ENCODE results near the gene MLF2.

The MLF2 gene

GRCh38 chr12:6778574-6779550, 25.9 kb upstream of the MLF2 start:
- peak; percentile 98 for DNase-seq (ENCODE audit: low spot score)

- peak; percentile 74 for DNase-seq (ENCODE audit: low spot score)
These were observed 25.3 kb upstream of the MLF2 start for GRCh38 chr12:6778217-6778573.

GRCh38 chr12:6777386-6777785, 24.4 kb upstream of the MLF2 start:
- no peak for DNase-seq (ENCODE audit: low spot score)

- DNase-seq (ENCODE audit: low spot score): no peak
These were observed 22.5 kb upstream of the MLF2 start for GRCh38 chr12:6775185-6776174.

- no peak for DNase-seq (ENCODE audit: low spot score)
These were observed 21.6 kb upstream of the MLF2 start for GRCh38 chr12:6774499-6775062.

- DNase-seq (ENCODE audit: low spot score): no peak
These were observed 20.8 kb upstream of the MLF2 start for GRCh38 chr12:6773590-6774351.

- DNase-seq (ENCODE audit: low spot score): no peak
These were observed 20.0 kb upstream of the MLF2 start for GRCh38 chr12:6772726-6773589.

- DNase-seq (ENCODE audit: low spot score): no peak
These were observed 19.4 kb upstream of the MLF2 start, which contains the start of gene LAG3 for GRCh38 chr12:6772331-6772695. Gene LAG3 (plus strand): TSS chr12:6772520. CDS start chr12:6772853, 333 bp downstream.

GRCh38 chr12:6771509-6772330, 18.8 kb upstream of the MLF2 start:
- no peak for DNase-seq (ENCODE audit: low spot score)

- peak; percentile 51 for DNase-seq (ENCODE audit: low spot score)
These were observed 18.2 kb upstream of the MLF2 start for GRCh38 chr12:6771091-6771495.

GRCh38 chr12:6770600-6770999, 17.7 kb upstream of the MLF2 start:
- no peak for DNase-seq (ENCODE audit: low spot score)

- DNase-seq (ENCODE audit: low spot score): no peak
These were observed 17.2 kb upstream of the MLF2 start for GRCh38 chr12:6770094-6770493.

GRCh38 chr12:6769666-6770065, 16.7 kb upstream of the MLF2 start:
- no peak for DNase-seq (ENCODE audit: low spot score)

- DNase-seq (ENCODE audit: low spot score): peak; percentile 85
These were observed 16.0 kb upstream of the MLF2 start for GRCh38 chr12:6768990-6769389.

GRCh38 chr12:6768437-6768914, 15.5 kb upstream of the MLF2 start:
- DNase-seq (ENCODE audit: low spot score): peak; percentile 49

GRCh38 chr12:6767353-6768319, 14.7 kb upstream of the MLF2 start:
- DNase-seq (ENCODE audit: low spot score): peak; percentile 57

GRCh38 chr12:6766651-6767349, 13.9 kb upstream of the MLF2 start:
- DNase-seq (ENCODE audit: low spot score): peak; percentile 70

Measured in cerebellar cortex (tissue), 1 donor.